Measurements from ENCODE around the gene HOOK2. TPM values are rescaled to one million over a fixed set of nuclear protein-coding genes. Genes with fewer than 3 reads are reported as not detected.

HOOK2 gene
- polyA plus RNA-seq, 1 of the 3 experiments (the other 2 are of a cell fraction), result 33.0 TPM

- peak; percentile 22 for DNase-seq
- Histone ChIP-seq H2AFZ (ENCODE audit: low read depth) (no peak overlapping the region), H3K4me2 (no peak overlapping the region), H3F3A (replicated peaks; ENCODE audit: insufficient read depth) (no peaks in the 10 kb centered on the region), H3K9ac (no peak overlapping the region), H3K36me3 (replicated peaks in 1 of 2; ENCODE audit: control insufficient read depth in 1 of 2, insufficient read depth in 2 of 2, low read length in 1 of 2) (peaks cover 0 to 17% of the 10 kb centered on the region in 2 experiments), H3K27ac (ENCODE audit: low read depth in 2 of 2, low read length in 1 of 2) (no peak overlapping the region), H3K79me2 (ENCODE audit: insufficient read depth) (no peaks in the 10 kb centered on the region), H3K9me2 (no peaks in the 10 kb centered on the region), H3K9me3 (no peaks in the 10 kb centered on the region), H3K27me3 (ENCODE audit: insufficient read depth) (peaks cover 37% of the 10 kb centered on the region), H4K20me1 (ENCODE audit: insufficient read depth) (no peaks in the 10 kb centered on the region), H3K4me1 (ENCODE audit: control insufficient read depth in 1 of 2, insufficient read depth in 2 of 2, low read depth in 1 of 2, low read length in 1 of 2) (peaks cover 0 to 8% of the 10 kb centered on the region in 2 experiments), H3K4me3 (ENCODE audit: low read depth in 2 of 2, low read length in 1 of 2) (no peak overlapping the region)
- POLR2A ChIA-PET, result no interaction called here
- WGBS (ENCODE audit: low lambda C conversion rate), result no CpG with 5 or more reads among the region's 6 CpGs
- CTCF ChIA-PET, result interaction anchor here (1.3 to 23.9 kb wide), 2 partner anchors 12 to 13 kb away, joined by 3 to 273 read pairs; no protein-coding TSS in a partner anchor
- TF ChIP-seq ZBTB33 (IDR thresholded peaks at IDR 0.05; ENCODE audit: borderline replicate concordance, low read depth) (no peak), EP300 (IDR thresholded peaks at IDR 0.05; ENCODE audit: borderline replicate concordance in 1 of 2, low read depth in 1 of 2, low read length in 1 of 2) (no peak), TAF1 (IDR thresholded peaks at IDR 0.05; ENCODE audit: borderline replicate concordance, low read depth, low read length) (no peak), TEAD4 (IDR thresholded peaks at IDR 0.05; ENCODE audit: borderline replicate concordance, insufficient read depth) (no peak), RAD21 (IDR thresholded peaks at IDR 0.05; ENCODE audit: low read length) (no peak), MEF2A (IDR thresholded peaks at IDR 0.05; ENCODE audit: borderline replicate concordance, low read depth) (no peak), MAX (IDR thresholded peaks at IDR 0.05; ENCODE audit: low read depth) (no peak), PBX3 (IDR thresholded peaks at IDR 0.05) (no peak), YY1 (IDR thresholded peaks at IDR 0.05; ENCODE audit: low read depth) (no peak), JUND (IDR thresholded peaks at IDR 0.05) (no peak), NRF1 (IDR thresholded peaks at IDR 0.05; ENCODE audit: low read depth, low read length) (no peak), USF2 (IDR thresholded peaks at IDR 0.05; ENCODE audit: borderline replicate concordance, low read depth, low read length) (no peak), RFX5 (IDR thresholded peaks at IDR 0.05; ENCODE audit: low read length) (no peak), REST (IDR thresholded peaks at IDR 0.05; ENCODE audit: low read depth, low read length) (no peak), TCF12 (IDR thresholded peaks at IDR 0.05) (no peak), CTCF (IDR thresholded peaks at IDR 0.05) (no peak), GABPA (IDR thresholded peaks at IDR 0.05; ENCODE audit: low read depth) (no peak), FOXM1 (IDR thresholded peaks at IDR 0.05; ENCODE audit: low read depth) (no peak), USF1 (IDR thresholded peaks at IDR 0.05; ENCODE audit: borderline replicate concordance, low read depth) (no peak)
Observed at GRCh38 chr19:12748489-12748888, 26.9 kb downstream of the HOOK2 start.

All from SK-N-SH (cell line).